IPS-20b (cell line): Measurements from ENCODE around the gene ZNF12.

Experiments used
- H3K27ac ChIP-seq: one replicate; pipeline ENCODE4 v1.5.1; 2013; ENCODE audit warnings: low read length
- H3K27me3 ChIP-seq: 2 replicates; pipeline ENCODE4 v1.6.1; 2013; ENCODE audit warnings: mild to moderate bottlenecking, low read length, inconsistent platforms; ENCODE audit not compliant: insufficient read depth
- H3K36me3 ChIP-seq: 2 replicates; pipeline ENCODE4 v1.6.1; 2013; ENCODE audit warnings: low read depth, mild to moderate bottlenecking, inconsistent platforms, low read length, moderate library complexity; ENCODE audit not compliant: insufficient read depth
- H3K4me1 ChIP-seq: 2 replicates; pipeline ENCODE4 v1.6.1; 2013; ENCODE audit warnings: mild to moderate bottlenecking, control low read depth, inconsistent platforms, low read length, moderate library complexity; ENCODE audit not compliant: insufficient read depth
- H3K4me3 ChIP-seq: 2 replicates; pipeline ENCODE4 v1.5.1; 2013; ENCODE audit warnings: mild to moderate bottlenecking, low read length, inconsistent platforms
- H3K9ac ChIP-seq: 2 replicates; pipeline ENCODE4 v1.6.1; 2013; ENCODE audit warnings: low read depth, mild to moderate bottlenecking, inconsistent platforms, low read length, moderate library complexity
- H3K9me3 ChIP-seq: 2 replicates; pipeline ENCODE4 v1.6.1; 2013; ENCODE audit warnings: mild to moderate bottlenecking, low read depth, low read length, inconsistent platforms; ENCODE audit not compliant: insufficient read depth

Gene ZNF12

DNA sequence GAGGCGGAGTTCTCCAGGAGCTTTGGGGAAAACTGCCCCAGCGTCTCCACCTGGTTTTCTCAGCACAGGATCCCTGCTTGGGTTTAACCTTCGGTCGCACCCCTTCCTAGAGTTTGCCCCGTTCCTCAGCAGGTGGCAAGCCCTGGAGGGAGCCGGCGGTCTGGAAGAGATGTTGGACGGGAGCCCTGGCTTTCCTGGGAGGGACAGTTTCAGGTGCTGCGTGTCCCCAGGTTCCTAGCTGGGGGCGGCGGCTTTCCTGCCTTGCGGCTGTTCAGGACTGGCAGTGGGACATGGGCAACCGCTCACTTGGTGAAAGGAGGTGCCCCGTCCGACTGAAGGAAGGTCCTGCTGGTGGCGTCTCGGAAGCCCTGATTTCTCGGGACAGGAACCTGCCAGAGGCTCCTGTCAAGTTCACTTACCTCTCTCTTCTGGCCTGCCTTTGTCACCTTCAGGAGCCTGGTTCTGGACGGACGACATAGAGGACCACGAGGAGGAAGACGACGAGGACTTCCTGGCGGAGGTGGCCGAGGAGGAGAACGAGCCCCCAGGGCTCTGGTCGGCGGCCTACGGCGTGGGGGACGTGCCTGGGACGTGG lies 54.8 kb downstream of the ZNF12 start:
- no peak overlapping the region for H3K27ac ChIP-seq
- H3K4me3 ChIP-seq, result no peak overlapping the region
- no peaks in the 10 kb centered on the region for H3K27me3 ChIP-seq
- H3K9me3 ChIP-seq, result no peaks in the 10 kb centered on the region
- H3K9ac ChIP-seq, result no peak overlapping the region
- H3K36me3 ChIP-seq, result peaks cover 8% of the 10 kb centered on the region; the same call in 1 of the 2 replicates
- H3K4me1 ChIP-seq, result no peaks in the 10 kb centered on the region

- no peaks in the 10 kb centered on the region for H3K4me1 ChIP-seq
- H3K27ac ChIP-seq, result no peak overlapping the region
- H3K9me3 ChIP-seq, result no peaks in the 10 kb centered on the region
- no peak overlapping the region for H3K9ac ChIP-seq
- H3K36me3 ChIP-seq, result peaks cover 8% of the 10 kb centered on the region; the same call in 1 of the 2 replicates
- H3K4me3 ChIP-seq, result no peak overlapping the region
- no peaks in the 10 kb centered on the region for H3K27me3 ChIP-seq
Observed at GRCh38 chr7:6650521-6651011, 56.2 kb downstream of the ZNF12 start.

DNA sequence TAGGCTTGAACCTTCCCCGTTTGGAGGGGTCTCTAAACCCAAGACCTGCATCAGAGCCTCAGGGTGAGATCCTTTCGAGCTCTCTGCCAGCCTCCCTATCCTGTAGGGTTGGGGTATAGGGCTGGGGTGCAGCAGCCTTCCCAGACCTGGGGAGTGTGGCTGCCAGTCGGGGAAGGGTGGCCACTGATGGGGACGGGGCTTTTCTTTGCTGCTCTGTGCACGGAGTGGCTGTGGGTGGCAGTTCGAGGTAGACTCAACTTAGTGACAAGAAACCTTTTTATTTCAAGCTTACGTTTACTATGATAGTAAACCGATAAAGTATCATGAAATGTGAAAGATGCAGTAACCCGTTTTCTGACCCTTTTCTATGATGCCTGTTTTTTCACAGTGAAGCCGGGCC lies 56.7 kb downstream of the ZNF12 start:
- H3K36me3 ChIP-seq, result peaks cover 9% of the 10 kb centered on the region; the same call in 1 of the 2 replicates
- no peak overlapping the region for H3K4me3 ChIP-seq
- H3K9ac ChIP-seq, result no peak overlapping the region
- no peaks in the 10 kb centered on the region for H3K4me1 ChIP-seq
- no peak overlapping the region for H3K27ac ChIP-seq
- H3K27me3 ChIP-seq, result no peaks in the 10 kb centered on the region
- H3K9me3 ChIP-seq, result no peaks in the 10 kb centered on the region

DNA sequence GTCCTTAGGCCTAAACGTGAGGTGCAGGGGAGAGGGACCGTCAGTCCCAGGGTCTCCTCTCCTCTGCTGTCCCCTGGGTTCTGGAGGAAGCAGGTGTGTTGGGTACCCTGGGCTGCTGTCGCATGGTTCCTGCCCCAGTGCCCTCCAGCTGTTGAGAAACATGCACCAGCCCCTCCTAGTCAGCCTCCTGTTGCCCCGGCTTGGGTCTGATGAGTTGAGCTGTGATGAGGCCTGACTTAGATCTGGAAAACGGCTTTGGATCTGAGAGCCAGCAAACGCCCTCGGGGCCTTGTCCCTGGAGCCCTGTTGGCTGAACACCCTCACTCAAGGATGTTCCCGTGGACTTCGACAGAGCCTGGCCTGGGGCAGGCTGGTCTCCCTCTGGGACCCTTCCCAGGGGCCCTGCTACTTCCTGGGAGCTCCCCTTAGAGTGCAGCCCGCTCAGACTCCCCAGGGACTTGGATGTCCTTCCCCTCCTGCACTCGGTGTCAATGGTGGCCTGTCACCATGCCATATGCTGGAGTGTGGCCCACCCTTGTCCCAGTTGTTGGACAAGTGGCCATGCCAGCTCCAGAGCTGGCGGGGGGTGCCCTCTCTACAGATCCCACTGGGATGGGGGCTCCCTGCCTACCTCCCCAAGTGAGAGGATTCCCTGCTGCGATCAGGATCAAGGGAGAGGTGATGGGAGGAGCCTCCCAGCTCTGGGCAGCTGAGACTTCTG lies 57.3 kb downstream of the ZNF12 start:
- Histone ChIP-seq H3K36me3 (peaks cover 16% of the 10 kb centered on the region; the same call in 1 of the 2 replicates), H3K27ac (no peak overlapping the region), H3K4me3 (no peak overlapping the region), H3K9me3 (no peaks in the 10 kb centered on the region), H3K4me1 (no peaks in the 10 kb centered on the region), H3K27me3 (no peaks in the 10 kb centered on the region), H3K9ac (no peak overlapping the region)

DNA sequence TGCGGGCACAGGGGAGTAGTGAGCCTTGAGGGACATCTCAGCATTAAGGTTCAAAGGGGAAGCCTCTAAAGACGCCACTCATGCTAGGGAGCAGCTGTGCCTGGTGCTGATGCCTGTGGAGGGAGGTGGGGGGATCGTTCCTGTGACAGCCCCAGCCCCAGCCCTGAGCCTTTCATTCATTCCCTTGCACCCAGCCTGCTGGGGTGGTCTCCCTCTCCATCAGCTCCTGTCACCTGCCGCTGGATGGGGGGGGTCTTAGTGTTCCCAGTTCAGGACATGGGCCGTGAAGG lies 58.0 kb downstream of the ZNF12 start:
- Histone ChIP-seq H3K9ac (no peak overlapping the region), H3K27me3 (no peaks in the 10 kb centered on the region), H3K36me3 (peaks cover 20% of the 10 kb centered on the region; the same call in 1 of the 2 replicates), H3K9me3 (no peaks in the 10 kb centered on the region), H3K4me3 (no peak overlapping the region), H3K27ac (no peak overlapping the region), H3K4me1 (no peaks in the 10 kb centered on the region)

DNA sequence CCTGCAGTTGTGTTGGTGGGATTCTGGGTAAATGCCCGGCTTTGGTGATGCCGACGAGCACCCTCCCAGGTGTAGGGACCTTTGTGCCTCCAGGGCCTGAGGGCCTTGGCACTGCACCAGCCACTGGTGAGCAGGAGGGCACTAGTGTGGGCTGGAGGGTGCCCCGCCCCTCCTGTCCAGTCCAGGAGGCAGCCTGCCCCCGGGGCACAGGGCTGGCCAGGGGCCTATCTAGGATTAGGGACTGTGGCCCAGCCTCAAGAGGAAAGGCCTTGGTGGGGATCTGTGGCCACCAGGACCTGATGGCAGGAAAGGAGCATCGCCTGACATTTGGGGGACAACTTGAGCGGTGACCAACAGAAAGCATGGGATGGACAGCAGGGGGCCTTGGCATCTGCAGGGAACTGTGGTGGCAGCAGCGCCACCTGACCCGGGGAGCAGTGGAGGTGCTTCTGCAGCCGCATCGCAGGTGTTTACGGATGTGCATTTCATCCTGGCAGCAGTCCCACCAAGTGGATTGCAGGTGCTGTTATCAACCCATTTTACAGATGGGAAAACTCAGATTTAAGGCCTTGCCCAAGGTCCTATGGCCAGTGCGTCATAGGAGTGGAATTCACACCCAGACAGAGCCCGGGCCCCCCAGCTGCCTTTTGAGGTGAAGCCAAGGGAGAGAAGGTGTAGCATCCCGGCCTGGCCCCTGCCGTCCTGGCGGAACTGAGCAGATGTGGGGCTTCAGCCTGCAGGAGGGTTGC lies 58.5 kb downstream of the ZNF12 start:
- Histone ChIP-seq H3K27me3 (no peaks in the 10 kb centered on the region), H3K4me3 (no peak overlapping the region), H3K27ac (no peak overlapping the region), H3K9ac (no peak overlapping the region), H3K36me3 (peaks cover 25% of the 10 kb centered on the region), H3K4me1 (no peaks in the 10 kb centered on the region), H3K9me3 (no peaks in the 10 kb centered on the region)

DNA sequence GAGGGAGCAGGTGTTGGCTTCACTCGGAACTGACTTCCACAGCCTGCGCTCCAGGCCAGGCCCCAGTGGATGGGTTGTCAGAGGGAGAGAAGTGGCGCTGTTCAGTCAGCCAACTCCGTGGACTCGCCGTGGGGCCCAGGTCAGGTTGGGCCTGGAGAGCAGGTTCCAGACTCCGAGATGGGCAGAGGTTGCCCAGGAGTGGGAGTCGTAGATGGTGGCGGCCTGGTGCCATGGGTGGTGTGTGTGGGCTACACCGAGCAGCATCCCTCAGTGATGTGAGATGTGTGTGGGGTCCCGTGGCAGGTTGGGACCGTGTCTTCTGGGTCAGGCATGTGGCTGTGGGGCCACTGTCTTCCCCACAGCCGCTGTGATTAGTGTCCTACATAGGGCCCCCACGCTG lies 59.2 kb downstream of the ZNF12 start:
- Histone ChIP-seq H3K27me3 (no peaks in the 10 kb centered on the region), H3K4me1 (no peaks in the 10 kb centered on the region), H3K9ac (no peak overlapping the region), H3K36me3 (peaks cover 30% of the 10 kb centered on the region), H3K4me3 (no peak overlapping the region), H3K9me3 (no peaks in the 10 kb centered on the region), H3K27ac (no peak overlapping the region)

GRCh38 chr7:6647080-6647479 lies 59.7 kb downstream of the ZNF12 start:
- H3K9ac ChIP-seq, result no peak overlapping the region
- no peaks in the 10 kb centered on the region for H3K9me3 ChIP-seq
- H3K36me3 ChIP-seq, result peaks cover 29% of the 10 kb centered on the region
- no peaks in the 10 kb centered on the region for H3K27me3 ChIP-seq
- no peak overlapping the region for H3K4me3 ChIP-seq
- H3K27ac ChIP-seq, result no peak overlapping the region
- no peaks in the 10 kb centered on the region for H3K4me1 ChIP-seq

GRCh38 chr7:6646465-6646864 lies 60.3 kb downstream of the ZNF12 start:
- peaks cover 29% of the 10 kb centered on the region for H3K36me3 ChIP-seq
- no peaks in the 10 kb centered on the region for H3K27me3 ChIP-seq
- no peak overlapping the region for H3K4me3 ChIP-seq
- H3K27ac ChIP-seq, result no peak overlapping the region
- H3K4me1 ChIP-seq, result no peaks in the 10 kb centered on the region
- no peaks in the 10 kb centered on the region for H3K9me3 ChIP-seq
- H3K9ac ChIP-seq, result no peak overlapping the region

DNA sequence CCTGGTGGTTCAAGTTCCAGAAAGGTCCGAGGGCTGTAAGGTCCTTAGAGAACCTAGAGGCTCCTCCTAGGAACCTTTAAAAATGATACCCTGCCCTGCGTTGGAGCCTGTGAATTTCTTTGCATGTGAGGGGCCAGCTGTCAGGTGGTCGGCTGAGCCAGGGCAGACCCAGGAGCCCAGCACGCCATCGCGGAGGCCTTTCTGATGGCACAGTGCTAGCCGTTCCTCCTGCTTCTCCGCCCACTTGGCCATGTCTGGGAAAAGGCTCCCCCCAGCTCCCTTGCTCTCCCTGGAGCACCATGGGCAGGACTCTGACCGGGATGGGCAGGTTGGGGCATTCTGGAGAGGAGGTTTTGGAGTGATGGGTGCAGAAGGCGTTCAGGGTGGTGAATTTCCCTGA lies 62.0 kb downstream of the ZNF12 start:
- Histone ChIP-seq H3K9ac (no peak overlapping the region), H3K9me3 (no peaks in the 10 kb centered on the region), H3K36me3 (peaks cover 29% of the 10 kb centered on the region), H3K27ac (no peak overlapping the region), H3K27me3 (no peaks in the 10 kb centered on the region), H3K4me1 (no peaks in the 10 kb centered on the region), H3K4me3 (no peak overlapping the region)

DNA sequence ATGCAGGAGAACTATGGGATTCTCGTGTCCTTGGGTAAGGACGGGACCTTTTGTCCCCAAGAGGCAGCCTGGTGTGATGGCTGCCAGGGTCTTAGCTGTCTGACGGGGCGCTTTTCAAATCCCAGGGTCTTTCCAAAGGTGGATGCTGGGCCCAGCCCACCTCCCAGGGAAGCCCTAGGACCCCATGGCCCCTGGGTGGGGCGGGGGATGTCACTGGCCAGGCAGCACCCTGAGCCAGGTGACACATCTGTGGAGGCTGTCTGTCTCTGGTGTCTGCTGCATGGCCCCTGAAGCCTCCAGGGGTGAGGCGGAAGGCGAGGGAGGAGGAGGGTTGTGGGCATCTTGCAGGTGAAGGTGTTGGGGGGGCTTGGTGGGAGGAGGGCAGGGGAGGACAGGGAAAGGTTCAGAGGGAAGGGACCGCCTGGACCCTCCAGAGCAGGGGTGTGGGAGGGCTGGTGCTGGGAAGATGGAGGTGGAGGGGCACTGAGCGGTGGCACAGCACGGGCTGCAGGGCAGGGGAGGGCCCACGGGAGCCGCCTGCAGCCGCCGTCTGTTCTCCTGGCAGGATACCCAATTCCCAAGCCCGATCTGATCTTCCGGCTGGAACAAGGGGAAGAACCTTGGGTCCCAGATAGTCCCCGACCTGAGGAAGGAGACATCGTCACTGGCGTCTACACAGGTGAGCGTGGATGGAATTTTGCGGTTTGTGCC lies 62.7 kb downstream of the ZNF12 start:
- Histone ChIP-seq H3K4me3 (no peak overlapping the region), H3K9me3 (no peaks in the 10 kb centered on the region), H3K4me1 (no peaks in the 10 kb centered on the region), H3K27ac (no peak overlapping the region), H3K9ac (no peak overlapping the region), H3K36me3 (peaks cover 29% of the 10 kb centered on the region), H3K27me3 (no peaks in the 10 kb centered on the region)
